Measurements from ENCODE around the gene PHF11.
"Not testable (repeated sequence)": the region's sequence is repeated elsewhere in the genome, so short reads cannot be mapped to it uniquely, and the experiment has no call there.

Gene PHF11

DNA sequence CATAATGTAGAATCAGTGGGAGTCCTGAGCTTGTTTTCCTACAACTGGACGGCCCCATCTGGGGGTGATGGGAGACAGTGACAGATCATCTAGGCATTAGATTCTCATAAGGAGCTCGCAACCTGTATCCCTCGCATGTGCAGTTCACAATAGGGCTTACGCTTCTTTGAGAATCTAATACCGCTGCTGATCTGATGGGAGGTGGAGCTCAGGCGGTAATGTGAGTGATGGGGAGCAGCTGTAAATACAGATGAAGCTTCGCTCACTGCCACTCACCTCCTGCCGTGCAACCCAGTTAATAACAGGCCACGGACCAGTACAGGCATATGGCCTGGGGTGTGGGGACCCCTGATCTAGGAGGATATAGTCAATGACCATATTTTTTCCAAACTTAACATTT lies 50.8 kb downstream of the PHF11 start:
- no peak for DNase-seq (ENCODE audit: low read depth in 2 of 2)

DNA sequence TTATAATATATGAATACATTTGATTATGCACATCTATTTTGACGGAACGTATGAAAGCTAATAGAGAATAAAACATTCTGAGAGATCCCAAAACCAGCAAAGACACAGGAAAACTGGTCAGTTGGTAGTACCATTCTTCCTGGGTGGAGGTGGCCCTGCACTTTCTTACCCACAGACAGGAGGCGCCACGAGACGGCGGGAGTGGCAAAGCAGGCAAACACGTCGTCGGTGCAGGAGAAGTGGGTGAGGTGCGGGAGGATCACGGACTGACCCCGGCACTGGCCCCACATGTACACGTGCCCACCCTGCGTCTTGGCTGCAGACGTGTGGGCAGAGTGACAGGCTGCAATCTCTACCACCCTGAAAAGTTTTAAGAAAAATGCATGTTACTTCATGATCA lies 53.5 kb downstream of the PHF11 start:
- no peak for DNase-seq (ENCODE audit: low read depth in 2 of 2)

DNA sequence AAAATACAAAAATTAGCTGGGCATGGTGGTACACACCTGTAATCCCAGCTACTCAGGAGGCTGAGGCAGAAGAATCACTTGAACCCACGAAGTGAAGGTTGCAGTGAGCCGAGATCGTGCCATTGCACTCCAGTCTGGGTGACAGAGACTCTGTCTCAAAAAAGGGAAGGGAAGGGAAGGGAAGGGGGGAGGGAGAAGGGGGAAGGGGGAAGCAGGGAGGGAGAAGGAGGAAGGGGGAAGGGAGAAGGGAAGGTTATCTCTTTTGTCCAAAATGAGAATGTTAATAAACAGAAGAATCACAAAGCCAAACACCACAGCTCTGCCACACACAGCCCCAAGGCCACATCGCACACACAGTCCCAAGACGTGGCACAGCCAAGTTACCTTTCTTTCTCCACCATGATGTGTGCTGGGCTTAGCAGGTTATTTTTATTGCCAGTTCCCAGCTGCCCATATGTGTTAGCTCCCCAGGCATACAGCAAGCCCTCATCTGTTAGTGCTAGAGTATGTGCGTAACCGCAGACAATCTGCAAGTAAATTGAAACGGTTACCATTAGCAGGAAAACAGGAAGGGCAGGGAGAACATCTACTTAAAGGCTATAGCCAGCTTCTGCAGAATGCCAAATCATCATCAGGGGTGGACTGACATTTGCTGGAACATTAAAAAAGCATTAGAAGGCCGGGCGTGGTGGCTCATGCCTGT lies 55.3 kb downstream of the PHF11 start:
- no peak for DNase-seq (ENCODE audit: low read depth in 2 of 2)

DNA sequence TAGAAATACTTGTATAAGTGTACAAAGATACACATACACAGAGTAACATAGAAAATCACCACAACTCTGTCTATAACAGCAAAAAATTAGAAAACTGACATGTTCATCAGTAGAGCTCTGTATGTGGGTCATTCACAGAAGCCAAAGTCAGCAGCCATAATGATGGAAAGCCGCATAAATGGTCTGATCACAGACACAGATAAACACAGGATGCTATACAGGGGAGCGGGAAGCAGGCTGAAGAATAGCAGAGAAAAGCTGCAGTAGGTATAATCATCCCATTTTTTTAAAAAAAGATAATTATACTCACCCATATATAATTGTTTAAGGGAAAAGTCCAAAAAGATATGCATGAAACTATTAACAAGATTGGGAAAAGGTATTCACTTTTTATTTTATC lies 58.1 kb downstream of the PHF11 start:
- no peak for DNase-seq (ENCODE audit: low read depth in 2 of 2)

DNA sequence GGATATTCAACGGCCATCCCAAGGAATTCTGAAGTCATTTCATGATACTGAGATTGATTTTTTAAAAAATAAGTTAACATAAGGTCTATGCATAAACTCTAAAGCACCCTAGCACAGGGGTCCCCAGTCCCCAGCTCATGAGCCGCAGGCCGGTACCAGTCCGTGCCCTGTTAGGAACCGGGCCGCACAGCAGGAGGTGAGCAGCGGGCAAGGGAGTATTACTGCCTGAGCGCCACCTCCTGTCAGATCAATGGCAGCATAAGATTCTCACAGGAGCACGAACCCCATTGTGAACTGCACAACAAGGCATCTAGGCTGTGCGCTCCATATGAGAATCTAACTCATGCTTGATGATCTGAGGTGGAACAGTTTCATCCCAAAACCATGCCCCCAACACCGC lies 58.6 kb downstream of the PHF11 start:
- no peak for DNase-seq (ENCODE audit: low read depth in 2 of 2)

DNA sequence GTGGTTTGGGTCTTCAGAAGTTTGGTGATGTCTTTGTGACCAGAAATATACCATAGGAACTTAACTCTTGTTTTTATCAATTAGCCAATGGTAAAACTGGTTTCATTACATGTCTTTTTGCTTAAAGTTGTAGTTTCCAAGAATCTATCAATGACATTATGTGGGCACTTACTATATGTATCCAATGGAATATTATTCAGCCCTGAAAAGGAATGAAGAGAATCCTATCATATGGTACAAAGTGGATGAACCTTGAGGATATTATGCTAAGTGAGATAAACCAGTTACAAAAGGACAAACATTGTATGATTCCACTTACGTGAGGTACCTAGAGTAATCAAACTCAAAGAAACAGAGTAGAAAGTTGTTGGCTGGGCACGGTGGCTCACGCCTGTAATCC lies 63.3 kb downstream of the PHF11 start:
- no peak for DNase-seq (ENCODE audit: low read depth in 2 of 2)

DNA sequence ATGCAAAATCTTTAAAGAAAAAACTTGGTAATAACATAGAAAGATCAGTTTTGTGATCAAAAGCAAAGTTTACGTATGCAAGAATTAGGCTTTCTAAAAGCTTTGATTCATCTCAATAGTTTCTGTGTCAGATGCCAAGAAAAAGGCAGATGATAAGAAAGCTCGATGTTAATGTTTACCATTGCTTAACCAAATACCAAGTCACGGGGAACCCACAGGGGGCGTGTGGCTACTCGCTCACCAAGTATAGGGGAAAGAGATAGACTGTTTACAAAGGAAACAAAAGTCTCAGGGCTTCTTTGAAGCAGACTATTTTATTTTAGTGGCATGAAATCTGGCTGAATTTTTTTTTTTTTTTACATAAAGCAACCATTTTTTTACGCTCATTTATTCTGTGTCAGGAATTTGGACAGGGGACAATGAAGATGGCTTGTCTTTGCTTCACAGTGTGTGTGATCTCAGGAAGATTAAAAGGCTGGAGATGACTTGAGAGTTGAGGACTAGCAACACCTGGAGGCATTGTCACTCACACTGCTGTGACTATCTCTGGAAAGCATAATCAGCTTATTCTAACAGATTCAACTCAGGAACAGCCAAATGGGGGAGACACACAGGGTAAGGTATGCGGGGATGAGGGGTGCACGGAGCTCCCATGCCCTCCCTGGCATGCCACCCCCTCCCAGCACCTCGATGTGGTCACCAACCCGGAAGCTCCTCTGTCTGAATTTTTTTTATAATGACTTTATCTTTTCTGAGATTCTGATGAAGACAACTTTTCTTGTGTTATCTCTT lies 64.7 kb downstream of the PHF11 start:
- DNase-seq (ENCODE audit: low read depth in 2 of 2), result no peak

DNA sequence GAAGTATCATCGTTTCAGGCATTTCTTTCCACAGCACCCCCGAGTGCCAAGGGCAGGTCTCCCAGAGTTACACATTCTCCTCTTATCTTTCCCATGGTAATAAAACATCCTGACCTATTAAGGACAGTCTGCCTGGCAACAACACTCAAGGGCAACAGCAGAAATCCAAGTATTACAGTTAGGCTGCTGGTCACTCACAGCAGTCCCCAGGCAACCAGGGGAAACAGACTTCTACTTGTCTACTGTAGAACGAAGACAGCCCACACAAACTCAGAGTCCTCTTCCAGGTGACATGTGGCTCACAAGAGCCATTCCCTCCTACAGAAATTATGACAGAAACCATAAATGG lies 65.3 kb downstream of the PHF11 start:
- DNase-seq (ENCODE audit: low read depth in 2 of 2), result no peak

DNA sequence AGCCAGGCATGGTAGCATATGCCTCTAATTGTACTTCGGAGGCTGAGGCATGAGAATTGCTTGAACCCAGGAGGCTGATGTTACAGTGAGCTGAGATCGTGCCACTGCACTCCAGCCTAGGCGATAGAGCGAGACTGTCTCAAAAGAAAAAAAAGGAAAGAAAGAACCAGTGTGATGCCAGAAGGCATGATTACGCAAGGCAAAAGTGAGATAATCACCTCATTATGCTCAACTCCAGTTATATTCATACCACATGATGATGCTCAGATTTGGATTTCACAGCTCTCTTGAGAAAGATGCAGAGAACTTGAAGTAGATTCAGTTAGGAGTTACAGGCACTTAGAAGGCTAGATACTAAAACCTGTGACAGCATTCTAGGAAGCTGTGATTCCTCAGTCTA lies 67.8 kb downstream of the PHF11 start:
- DNase-seq (ENCODE audit: low read depth in 2 of 2), result peak in 1 of 2 experiments; percentile 9

DNA sequence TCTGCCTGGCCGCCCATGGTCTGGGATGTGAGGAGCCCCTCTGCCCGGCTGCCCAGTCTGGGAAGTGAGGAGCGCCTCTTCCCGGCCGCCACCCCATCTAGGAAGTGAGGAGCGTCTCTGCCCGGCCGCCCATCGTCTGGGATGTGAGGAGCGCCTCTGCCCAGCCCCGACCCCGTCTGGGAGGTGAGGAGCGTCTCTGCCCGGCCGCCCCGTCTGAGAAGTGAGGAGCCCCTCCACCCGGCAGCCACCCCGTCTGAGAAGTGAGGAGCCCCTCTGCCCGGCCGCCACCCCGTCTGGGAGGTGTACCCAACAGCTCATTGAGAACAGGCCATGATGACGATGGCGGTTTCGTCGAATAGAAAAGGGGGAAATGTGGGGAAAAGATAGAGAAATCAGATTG lies 69.7 kb downstream of the PHF11 start:
- not testable (repeated sequence) for DNase-seq (ENCODE audit: low read depth in 2 of 2)

DNA sequence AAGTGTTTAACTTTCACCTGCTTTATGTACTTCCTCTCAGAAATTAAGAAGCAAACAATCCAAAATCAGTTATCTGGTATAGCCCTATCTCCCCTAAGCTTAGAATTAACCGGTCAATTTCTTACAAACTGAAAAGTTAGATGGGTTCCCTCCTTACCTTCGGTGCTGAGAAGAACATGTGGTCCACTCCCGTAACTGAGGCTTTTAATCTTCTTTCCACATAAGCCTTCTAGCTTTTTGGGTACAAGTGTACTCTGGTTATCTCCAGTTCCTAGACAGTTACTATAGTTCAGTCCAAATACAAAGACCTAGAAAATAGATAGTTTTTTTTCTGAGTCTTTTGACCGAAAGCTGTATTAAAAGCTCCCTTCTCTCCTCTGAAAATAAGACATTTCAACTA lies 70.7 kb downstream of the PHF11 start:
- no peak for DNase-seq (ENCODE audit: low read depth in 2 of 2)

DNA sequence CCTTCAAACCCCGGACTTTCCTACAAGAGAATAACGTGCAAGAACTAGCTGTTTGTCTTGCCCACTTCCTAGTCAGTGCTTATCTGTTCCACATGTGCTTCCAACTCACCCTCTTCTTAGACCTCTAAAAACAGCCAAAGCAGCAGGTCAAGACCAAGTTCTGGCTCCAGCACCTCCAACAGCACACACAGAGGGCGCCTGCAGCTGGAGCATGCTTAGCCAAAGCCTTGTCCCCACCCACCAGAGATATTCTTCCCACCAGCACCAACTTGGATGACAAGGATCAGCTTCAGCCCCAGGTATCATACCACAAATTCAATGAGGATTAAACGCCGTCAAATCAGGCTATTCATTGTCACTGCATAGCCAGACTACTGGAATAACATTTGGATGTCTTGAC lies 71.7 kb downstream of the PHF11 start:
- DNase-seq (ENCODE audit: low read depth in 2 of 2), result no peak

DNA sequence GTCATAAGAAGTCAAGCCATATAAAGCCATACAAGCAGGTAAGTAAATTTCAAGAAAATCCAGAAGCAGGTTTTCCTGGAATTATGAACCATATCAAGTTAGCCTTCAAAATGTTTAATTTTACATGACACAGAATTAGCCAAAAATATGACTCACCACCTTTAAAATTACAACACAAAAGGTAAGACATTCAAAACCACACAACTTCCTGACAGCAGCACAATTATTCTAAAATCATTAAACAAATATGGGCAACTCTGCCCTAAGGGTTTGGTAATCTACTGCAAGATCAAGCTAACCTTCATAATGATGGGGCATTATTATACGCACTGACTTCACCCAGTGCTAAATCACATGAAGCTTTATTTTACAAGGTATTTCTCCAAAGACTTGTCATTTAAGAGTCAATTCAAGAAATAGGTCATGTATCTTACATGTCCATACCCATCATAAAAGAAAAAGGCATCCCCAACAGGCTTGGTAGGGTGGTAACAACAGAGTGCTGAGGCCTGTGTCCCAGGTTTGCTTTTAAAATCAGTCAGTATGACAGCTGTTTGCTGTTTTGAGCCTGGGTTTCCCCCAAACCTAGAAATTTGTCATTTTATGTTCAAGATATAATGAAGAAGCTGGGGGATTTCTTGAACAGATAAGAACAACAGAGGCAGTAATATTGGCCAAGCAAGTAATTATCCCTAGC lies 74.4 kb downstream of the PHF11 start:
- DNase-seq (ENCODE audit: low read depth in 2 of 2), result no peak

DNA sequence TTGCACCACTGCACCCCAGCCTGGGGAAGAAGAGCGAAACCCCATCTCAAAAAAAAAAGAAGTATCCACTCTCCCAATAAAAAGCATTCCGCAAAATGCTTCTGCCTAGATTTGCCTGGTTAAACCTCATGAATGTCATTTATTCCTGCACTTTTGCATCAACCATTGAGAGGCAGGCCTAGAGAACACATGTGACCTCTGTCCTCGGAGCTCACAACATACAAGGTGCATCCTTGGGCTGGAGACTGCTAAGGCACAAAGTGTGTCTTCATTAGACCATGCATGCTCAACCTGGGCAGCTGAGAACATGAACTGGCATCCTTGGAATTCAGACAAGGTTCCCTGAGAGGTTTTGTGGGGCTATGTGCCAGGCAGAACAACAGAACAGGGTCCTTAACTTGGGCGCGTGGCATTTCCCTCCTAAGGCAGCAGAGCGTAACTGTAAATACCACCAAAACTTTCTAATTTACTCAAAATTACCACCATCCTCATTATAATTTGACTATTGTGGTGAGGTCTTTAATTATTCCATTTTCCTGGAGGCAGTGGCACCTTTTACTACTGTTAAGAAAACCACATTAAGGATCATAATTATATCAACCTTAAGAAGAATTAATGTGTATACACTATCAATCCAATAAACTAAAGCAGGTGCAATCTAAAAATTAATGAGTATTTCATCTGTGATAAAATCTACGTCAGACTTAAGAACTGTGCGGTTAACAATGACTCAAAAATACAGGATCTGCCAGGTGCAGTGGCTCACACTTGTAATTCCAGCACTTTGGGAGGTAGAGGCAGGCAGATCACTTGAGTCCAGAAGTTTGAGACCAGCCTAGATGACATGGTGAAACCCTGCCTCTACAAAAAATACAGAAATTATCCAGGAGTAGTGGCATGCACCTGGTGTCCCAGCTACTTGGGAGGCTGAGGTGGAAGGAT lies 75.8 kb downstream of the PHF11 start:
- no peak for DNase-seq (ENCODE audit: low read depth in 2 of 2)

All from fibroblast of skin of left biceps (primary cell).